NT2/D1 (cell line): ENCODE results near the gene HEG1.

Experiments used
- DNase-seq: peaks from one replicate; pipeline ENCODE4 v3.0.0-alpha.2; 2011; ENCODE audit warnings: low read depth, low spot score
- H3K27me3 ChIP-seq: 2 replicates; pipeline ENCODE4 v1.6.0; 2011; ENCODE audit warnings: mild to moderate bottlenecking; ENCODE audit not compliant: insufficient read length, insufficient read depth
- H3K36me3 ChIP-seq: 2 replicates; pipeline ENCODE4 v1.6.1; 2011; ENCODE audit warnings: mild to moderate bottlenecking, low read length, mixed read lengths; ENCODE audit not compliant: insufficient read depth, insufficient read length
- H3K4me1 ChIP-seq: 2 replicates; pipeline ENCODE4 v1.5.1; 2011; ENCODE audit not compliant: insufficient read depth, insufficient read length
- H3K4me3 ChIP-seq: 2 replicates; pipeline ENCODE4 v1.5.1; 2011; ENCODE audit warnings: low read depth; ENCODE audit not compliant: insufficient read length
- H3K9ac ChIP-seq: 2 replicates; pipeline ENCODE4 v1.6.0; 2011; ENCODE audit warnings: low read depth; ENCODE audit not compliant: insufficient read length
- H3K9me3 ChIP-seq: 2 replicates; pipeline ENCODE4 v1.5.1; 2011; ENCODE audit warnings: mild to moderate bottlenecking, low read length; ENCODE audit not compliant: insufficient read depth
- SUZ12 ChIP-seq: IDR thresholded peaks from 2 replicates; pipeline ENCODE4 v1.6.1; 2011; ENCODE audit not compliant: insufficient read length, insufficient read depth; ENCODE audit errors: extremely low read depth
- YY1 ChIP-seq: IDR thresholded peaks from 2 replicates; pipeline ENCODE4 v1.6.1; 2011; ENCODE audit not compliant: insufficient read length, insufficient read depth
- ZNF274 ChIP-seq: IDR thresholded peaks from 2 replicates; pipeline ENCODE4 v1.6.1; 2011; ENCODE audit warnings: mild to moderate bottlenecking, low read depth, low read length

The HEG1 gene

DNA sequence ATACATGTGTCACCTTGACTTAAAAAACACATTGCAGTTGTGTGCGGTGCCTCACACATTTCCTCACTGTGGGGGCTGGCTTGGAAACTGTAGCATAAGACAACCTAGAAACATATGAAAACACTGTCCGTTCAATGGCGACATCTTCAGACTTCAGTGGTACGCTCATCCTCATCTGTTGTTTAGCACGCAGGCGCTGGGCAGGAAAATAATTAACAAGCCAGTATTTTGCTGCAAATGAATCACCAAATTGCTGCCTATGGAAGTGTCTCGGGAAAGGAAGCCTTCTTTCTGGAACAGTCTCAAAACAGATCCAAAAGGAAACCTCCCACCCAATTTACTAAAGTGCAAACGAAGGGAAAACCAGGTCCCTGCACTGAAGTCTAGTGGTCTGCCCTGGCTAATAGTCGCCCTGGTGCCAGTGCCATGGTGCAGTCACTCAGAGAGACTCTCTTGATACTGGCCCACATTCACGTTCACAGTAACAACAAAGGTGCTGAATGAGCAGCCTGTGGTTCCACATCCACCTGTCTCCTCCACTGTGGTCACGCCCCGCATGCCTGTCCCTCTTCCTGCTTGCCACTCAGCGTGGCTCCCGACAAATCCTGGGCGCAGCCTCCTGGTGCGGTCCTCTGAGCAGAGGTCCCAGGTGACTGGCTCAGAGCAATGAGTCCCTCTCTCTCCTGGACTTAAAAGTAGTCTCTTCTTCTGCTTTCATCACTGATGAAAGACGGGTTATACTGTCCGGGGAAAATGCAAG, 85.7 kb downstream of the HEG1 start:
- H3K4me3 ChIP-seq, result no peak overlapping the region
- no peak for TF ChIP-seq ZNF274
- no peak for TF ChIP-seq YY1
- TF ChIP-seq SUZ12, result no peak
- H3K4me1 ChIP-seq, result no peaks in the 10 kb centered on the region
- peaks cover 78% of the 10 kb centered on the region for H3K36me3 ChIP-seq
- H3K9me3 ChIP-seq, result no peaks in the 10 kb centered on the region
- no peak overlapping the region for H3K9ac ChIP-seq
- DNase-seq, result no peak
- H3K27me3 ChIP-seq, result no peaks in the 10 kb centered on the region

DNA sequence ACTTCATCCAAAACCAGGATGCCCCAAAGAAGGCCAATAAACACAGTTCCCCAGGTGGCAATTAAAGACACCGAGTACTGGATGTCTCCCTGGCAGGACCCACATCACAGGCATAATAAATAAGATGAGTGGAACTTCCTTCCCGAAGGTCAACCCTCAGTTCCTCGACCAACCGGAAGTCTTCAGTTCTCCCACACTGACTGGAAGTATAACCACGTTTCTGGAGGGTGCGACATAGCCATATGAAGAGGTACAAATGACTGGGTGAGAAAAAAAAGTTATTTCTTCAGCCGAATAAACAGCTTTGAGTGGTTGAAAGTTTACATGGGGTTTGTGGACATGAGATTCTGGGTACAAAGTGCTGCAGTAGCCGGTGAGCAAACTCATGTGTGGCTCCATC, 86.6 kb downstream of the HEG1 start:
- no peak overlapping the region for H3K9ac ChIP-seq
- TF ChIP-seq ZNF274 (no peak), SUZ12 (no peak), YY1 (no peak)
- DNase-seq, result no peak
- H3K36me3 ChIP-seq, result peaks cover 69% of the 10 kb centered on the region
- no peaks in the 10 kb centered on the region for H3K9me3 ChIP-seq
- H3K4me1 ChIP-seq, result no peaks in the 10 kb centered on the region
- no peak overlapping the region for H3K4me3 ChIP-seq
- H3K27me3 ChIP-seq, result no peaks in the 10 kb centered on the region

- H3K27me3 ChIP-seq, result no peaks in the 10 kb centered on the region
- no peaks in the 10 kb centered on the region for H3K4me1 ChIP-seq
- H3K4me3 ChIP-seq, result no peak overlapping the region
- H3K9ac ChIP-seq, result no peak overlapping the region
- H3K36me3 ChIP-seq, result peaks cover 57% of the 10 kb centered on the region
- no peaks in the 10 kb centered on the region for H3K9me3 ChIP-seq
- TF ChIP-seq ZNF274, result no peak
- no peak for TF ChIP-seq SUZ12
- TF ChIP-seq YY1, result no peak
- DNase-seq, result no peak
These were observed 87.8 kb downstream of the HEG1 start for GRCh38 chr3:124967964-124968363.

DNA sequence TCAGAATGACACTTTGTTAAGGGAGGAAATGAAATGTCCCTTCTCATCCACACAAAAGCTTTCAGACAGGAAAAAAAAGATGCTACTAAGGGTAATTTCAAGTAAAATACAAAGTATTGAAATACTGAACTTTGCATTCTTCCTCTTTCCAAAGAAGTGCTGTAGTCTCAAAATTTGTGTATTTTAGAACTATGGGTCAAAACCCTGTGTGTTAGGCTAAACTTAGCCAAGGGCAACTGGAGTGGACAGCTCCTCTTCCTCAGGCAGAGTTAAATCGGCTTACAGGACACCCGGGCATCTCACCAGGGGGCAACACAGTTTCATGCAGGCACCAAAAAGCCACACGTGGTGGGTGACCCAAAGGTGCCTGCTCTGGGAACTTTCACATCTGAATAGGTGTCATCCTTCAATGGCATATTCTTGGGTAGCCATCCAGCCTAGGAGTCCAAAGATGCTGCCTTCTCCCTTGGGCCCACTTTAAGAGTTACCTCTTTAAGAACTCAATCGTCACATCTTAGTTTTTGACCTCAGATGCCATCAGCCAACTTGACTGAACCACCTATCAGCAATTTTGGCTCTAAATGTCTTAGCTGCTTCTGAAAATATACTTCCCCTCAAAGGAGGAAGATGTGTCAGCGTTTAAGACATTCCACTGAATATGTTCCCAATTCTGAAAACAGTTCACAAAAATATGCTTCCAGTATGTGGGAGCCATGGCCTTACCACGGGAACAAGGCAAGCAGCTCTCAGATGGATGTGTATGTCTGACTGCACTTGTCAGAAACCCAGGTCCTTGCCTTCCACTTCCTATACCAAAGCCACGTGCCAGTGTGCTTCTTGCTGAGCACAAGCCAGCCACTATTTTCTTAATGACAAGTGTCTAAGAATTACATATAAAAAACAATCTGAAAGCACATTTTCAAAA, 89.0 kb downstream of the HEG1 start:
- H3K4me3 ChIP-seq, result no peak overlapping the region
- no peak overlapping the region for H3K9ac ChIP-seq
- H3K27me3 ChIP-seq, result no peaks in the 10 kb centered on the region
- peaks cover 48% of the 10 kb centered on the region for H3K36me3 ChIP-seq
- no peak for TF ChIP-seq ZNF274
- no peak for TF ChIP-seq YY1
- no peak for TF ChIP-seq SUZ12
- DNase-seq, result no peak
- no peaks in the 10 kb centered on the region for H3K4me1 ChIP-seq
- no peaks in the 10 kb centered on the region for H3K9me3 ChIP-seq

DNA sequence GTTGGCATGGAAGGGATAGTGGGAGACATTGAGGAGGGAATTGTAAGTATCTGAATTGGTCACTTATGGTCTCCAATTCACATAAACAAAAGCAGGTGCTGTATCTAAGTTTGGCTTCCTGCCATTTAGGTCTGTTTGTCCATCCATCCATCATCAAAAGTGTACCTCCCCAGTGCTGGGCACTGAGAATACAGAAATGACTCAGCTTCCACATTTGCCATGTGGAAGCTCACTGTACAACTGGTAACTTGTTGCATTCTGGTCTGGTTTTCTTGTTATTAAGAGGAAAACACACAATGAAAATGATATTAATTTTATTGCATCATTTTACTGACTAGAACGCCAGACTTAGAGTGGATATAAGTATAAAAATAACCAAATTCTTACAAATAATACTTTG, 90.4 kb downstream of the HEG1 start:
- no peaks in the 10 kb centered on the region for H3K27me3 ChIP-seq
- H3K9ac ChIP-seq, result no peak overlapping the region
- no peak for TF ChIP-seq SUZ12
- no peak for TF ChIP-seq ZNF274
- TF ChIP-seq YY1, result no peak
- H3K4me1 ChIP-seq, result no peaks in the 10 kb centered on the region
- peaks cover 38% of the 10 kb centered on the region for H3K36me3 ChIP-seq
- no peak for DNase-seq
- H3K9me3 ChIP-seq, result no peaks in the 10 kb centered on the region
- no peak overlapping the region for H3K4me3 ChIP-seq

DNA sequence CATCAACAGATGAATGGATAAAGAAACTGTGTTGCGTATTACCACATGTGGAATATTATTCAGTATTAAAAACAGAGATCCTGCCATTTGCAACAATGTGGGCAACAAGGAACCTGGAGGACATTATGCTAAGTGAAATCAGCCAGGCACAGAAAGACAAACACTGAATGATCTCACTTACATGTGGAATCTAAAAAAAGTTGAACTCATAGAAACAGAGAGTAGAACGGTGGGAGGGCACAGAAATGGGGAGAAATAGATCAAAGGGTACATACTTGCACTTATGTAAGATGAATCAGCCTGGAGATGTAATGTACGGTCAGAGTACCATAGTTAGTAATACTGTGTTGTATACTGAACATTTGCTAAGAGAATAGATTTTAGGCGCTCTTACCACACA, 91.4 kb downstream of the HEG1 start:
- peaks cover 27% of the 10 kb centered on the region for H3K36me3 ChIP-seq
- no peaks in the 10 kb centered on the region for H3K9me3 ChIP-seq
- no peaks in the 10 kb centered on the region for H3K4me1 ChIP-seq
- no peak for TF ChIP-seq YY1
- no peak for TF ChIP-seq SUZ12
- no peak for TF ChIP-seq ZNF274
- no peak for DNase-seq
- H3K9ac ChIP-seq, result no peak overlapping the region
- no peaks in the 10 kb centered on the region for H3K27me3 ChIP-seq
- H3K4me3 ChIP-seq, result no peak overlapping the region

- H3K9ac ChIP-seq, result no peak overlapping the region
- no peaks in the 10 kb centered on the region for H3K9me3 ChIP-seq
- H3K4me1 ChIP-seq, result no peaks in the 10 kb centered on the region
- H3K36me3 ChIP-seq, result peaks cover 21% of the 10 kb centered on the region
- no peak for TF ChIP-seq SUZ12
- no peak for TF ChIP-seq ZNF274
- TF ChIP-seq YY1, result no peak
- H3K4me3 ChIP-seq, result no peak overlapping the region
- no peak for DNase-seq
- no peaks in the 10 kb centered on the region for H3K27me3 ChIP-seq
These were observed 92.0 kb downstream of the HEG1 start for GRCh38 chr3:124963755-124964154.
